ACC112 (cell line): ENCODE data around the gene PSMG2.

Experiments
- H2AFZ ChIP-seq: fragments of 200-600 bp; sonication (generic); one replicate; pipeline ENCODE4 v1.6.0; 2017; ENCODE audit warnings: antibody characterized with exemption, low read length; ENCODE audit not compliant: unreplicated experiment
- H3K27ac ChIP-seq: fragments of 200-600 bp; sonication (generic); 2 replicates; pipeline ENCODE4 v1.5.1; 2014; ENCODE audit warnings: low read depth, mild to moderate bottlenecking, antibody characterized with exemption, low read length, moderate library complexity
- H3K27me3 ChIP-seq: fragments of 200-600 bp; sonication (generic); 2 replicates; pipeline ENCODE4 v1.6.1; 2014; ENCODE audit warnings: mild to moderate bottlenecking, antibody characterized with exemption, low read length, moderate library complexity, mixed read lengths; ENCODE audit not compliant: insufficient read depth
- H3K36me3 ChIP-seq: fragments of 200-600 bp; sonication (generic); 2 replicates; pipeline ENCODE4 v1.6.1; 2016; ENCODE audit warnings: mild to moderate bottlenecking, antibody characterized with exemption, low read length, moderate library complexity, mixed read lengths; ENCODE audit not compliant: insufficient read depth
- H3K4me1 ChIP-seq: fragments of 200-600 bp; sonication (generic); one replicate; pipeline ENCODE4 v1.6.1; 2016; ENCODE audit warnings: low read length, mixed read lengths; ENCODE audit not compliant: insufficient read depth, unreplicated experiment, control insufficient read depth
- H3K4me3 ChIP-seq: fragments of 200-600 bp; sonication (generic); 2 replicates; pipeline ENCODE4 v1.5.1; 2014; ENCODE audit warnings: mild to moderate bottlenecking, low read depth, low read length
- H3K79me2 ChIP-seq: fragments of 200-600 bp; sonication (generic); one replicate; pipeline ENCODE4 v1.6.0; 2016; ENCODE audit warnings: low read length; ENCODE audit not compliant: control insufficient read depth, unreplicated experiment, insufficient read depth

PSMG2 gene

GRCh38 chr18:12702221-12703095 is at the start of gene PSMG2, which contains the start of gene CEP76:
Gene PSMG2, plus strand, starts transcription at chr18:12703042. Its CDS starts 66 bp downstream, at chr18:12703108.
Gene CEP76, minus strand, starts transcription at chr18:12702723. Its CDS starts 175 bp downstream, at chr18:12702548.
- Histone ChIP-seq H3K4me3 (peak within 1 kb of the TSS; percentile 92), H2AFZ (peak within 1 kb of the TSS; percentile 98), H3K79me2 (peaks cover 64% of the 10 kb centered on the region), H3K27ac (peak within 1 kb of the TSS; percentile 91), H3K27me3 (no peaks in the 10 kb centered on the region), H3K36me3 (peaks cover 14% of the 10 kb centered on the region), H3K4me1 (peaks cover 30% of the 10 kb centered on the region)

- H3K4me1 ChIP-seq: peaks cover 28% of the 10 kb centered on the region
- no peak overlapping the region for H3K27ac ChIP-seq
- H2AFZ ChIP-seq: no peak overlapping the region
Observed at GRCh38 chr18:12654971-12655370, 47.9 kb upstream of the PSMG2 start.

GRCh38 chr18:12656605-12656937 is 46.3 kb upstream of the PSMG2 start:
- Histone ChIP-seq H3K79me2 (peaks cover 50% of the 10 kb centered on the region), H3K27me3 (no peaks in the 10 kb centered on the region), H3K4me3 (peak overlapping the region; percentile 97), H3K4me1 (peaks cover 28% of the 10 kb centered on the region), H2AFZ (peak overlapping the region; percentile 88), H3K36me3 (no peaks in the 10 kb centered on the region), H3K27ac (peak overlapping the region; percentile 59)

More at GRCh38 chr18:12654971-12655370, 47.9 kb upstream of the PSMG2 start:
- Histone ChIP-seq H3K79me2 (peaks cover 64% of the 10 kb centered on the region), H3K36me3 (no peaks in the 10 kb centered on the region), H3K4me3 (peak overlapping the region; percentile 97; the same call in 1 of the 2 replicates), H3K27me3 (no peaks in the 10 kb centered on the region)

DNA sequence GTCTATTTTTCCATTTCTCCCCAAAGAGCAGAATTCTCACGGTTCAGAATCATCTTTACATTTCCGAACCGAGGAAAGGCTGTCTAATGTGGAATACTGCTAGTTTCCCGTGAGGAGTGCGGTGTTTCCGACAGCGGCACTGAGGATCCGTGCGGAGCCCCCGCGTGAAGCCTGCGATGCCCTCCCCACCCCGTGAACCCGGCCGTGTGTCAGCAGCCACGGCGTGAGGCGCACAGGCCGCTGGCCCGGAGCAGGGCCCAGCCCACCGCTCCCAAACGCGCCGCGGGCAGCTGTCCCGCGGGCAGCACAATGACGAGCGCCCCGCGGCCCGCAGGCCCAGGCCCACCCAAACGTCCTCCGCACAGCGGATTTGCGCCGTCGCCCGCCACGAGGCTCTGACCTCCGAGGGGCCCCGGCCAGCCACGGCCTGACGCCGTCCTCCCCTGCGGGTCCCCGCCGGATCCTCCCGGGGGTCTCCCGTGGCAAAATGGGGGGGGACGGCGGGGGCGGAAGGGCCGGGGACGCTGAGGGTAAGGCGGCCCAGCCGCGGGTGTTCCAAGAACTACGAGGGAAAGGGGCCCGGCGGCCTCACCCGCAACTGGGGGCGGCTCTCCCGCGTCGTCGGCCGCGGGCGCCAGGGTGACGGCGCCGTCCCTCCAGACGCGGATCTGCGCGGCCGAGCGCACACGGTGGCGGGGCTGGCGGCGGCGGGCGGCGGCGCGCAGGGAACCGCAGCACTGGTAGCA is 45.7 kb upstream of the PSMG2 start:
- Histone ChIP-seq H3K79me2 (peaks cover 45% of the 10 kb centered on the region), H3K4me3 (peak overlapping the region; percentile 97), H3K27ac (peak overlapping the region; percentile 59), H3K27me3 (no peaks in the 10 kb centered on the region), H3K4me1 (peaks cover 23% of the 10 kb centered on the region), H3K36me3 (no peaks in the 10 kb centered on the region), H2AFZ (peak overlapping the region; percentile 88)

GRCh38 chr18:12657684-12658425 is 45.0 kb upstream of the PSMG2 start, which contains the start of gene SPIRE1:
Gene SPIRE1, minus strand, starts transcription at chr18:12658107. Its CDS starts 241 bp downstream, at chr18:12657866.
- Histone ChIP-seq H3K4me3 (peak within 1 kb of the TSS; percentile 97), H3K36me3 (no peaks in the 10 kb centered on the region), H3K79me2 (peaks cover 37% of the 10 kb centered on the region), H3K27me3 (no peaks in the 10 kb centered on the region), H3K27ac (peak within 1 kb of the TSS; percentile 59), H2AFZ (peak within 1 kb of the TSS; percentile 98), H3K4me1 (peaks cover 16% of the 10 kb centered on the region)

- Histone ChIP-seq H3K36me3 (no peaks in the 10 kb centered on the region), H3K4me3 (peak overlapping the region; percentile 97), H3K27ac (no peak overlapping the region), H2AFZ (peak overlapping the region; percentile 98), H3K4me1 (peaks cover 8% of the 10 kb centered on the region), H3K27me3 (no peaks in the 10 kb centered on the region), H3K79me2 (peaks cover 30% of the 10 kb centered on the region)
Observed at GRCh38 chr18:12658426-12659138, 44.3 kb upstream of the PSMG2 start.

- Histone ChIP-seq H3K79me2 (peaks cover 19% of the 10 kb centered on the region), H3K4me1 (peaks cover 5% of the 10 kb centered on the region), H3K27ac (no peak overlapping the region), H2AFZ (no peak overlapping the region), H3K27me3 (no peaks in the 10 kb centered on the region), H3K36me3 (no peaks in the 10 kb centered on the region), H3K4me3 (no peak overlapping the region)
Observed at GRCh38 chr18:12659904-12660605, 42.8 kb upstream of the PSMG2 start.

- Histone ChIP-seq H3K27ac (no peak overlapping the region), H3K4me1 (no peaks in the 10 kb centered on the region), H2AFZ (no peak overlapping the region), H3K36me3 (no peaks in the 10 kb centered on the region), H3K27me3 (no peaks in the 10 kb centered on the region), H3K79me2 (no peaks in the 10 kb centered on the region), H3K4me3 (no peak overlapping the region)
Observed at GRCh38 chr18:12668041-12668440, 34.8 kb upstream of the PSMG2 start.

GRCh38 chr18:12679183-12679786 is 23.6 kb upstream of the PSMG2 start:
- Histone ChIP-seq H3K36me3 (no peaks in the 10 kb centered on the region), H2AFZ (peak overlapping the region; percentile 55)

More at GRCh38 chr18:12679183-12679786, 23.6 kb upstream of the PSMG2 start:
- Histone ChIP-seq H3K79me2 (no peaks in the 10 kb centered on the region), H3K27ac (peak overlapping the region; percentile 15), H3K4me1 (peaks cover 7% of the 10 kb centered on the region), H3K4me3 (no peak overlapping the region), H3K27me3 (no peaks in the 10 kb centered on the region)
